K562 (cell line): ENCODE results near the gene SYT1. TPM values are rescaled to one million over a fixed set of nuclear protein-coding genes. Genes with fewer than 3 reads are reported as not detected.

Source experiments
- ATAC-seq: fragments of 200-7000 bp; cut with Tn5 transposase; 3 replicates; pipeline ENCODE4 v1.9.1; 2020; ENCODE audit warnings: moderate library complexity
- BruUV-seq: library from RNA; stranded (reverse); fragments of 400-500 nt; replicated peaks from 2 replicates; lab custom pipeline; 2021; lab: Mats Ljungman, UMichigan
- CTCF ChIA-PET: fragments of 300-600 bp; formaldehyde crosslinking; extraction: SDS; loops from one replicate; lab custom pipeline; 2021; ENCODE audit warnings: low intra/inter-chr PET ratio; lab: Yijun Ruan, JAX
- POLR2A ChIA-PET: fragments of 300-600, 350-650 bp; sonication (Branson Sonifier 250); formaldehyde crosslinking; extraction: SDS; loops from one replicate; lab custom pipeline; 2021; ENCODE audit warnings: antibody characterized with exemption, inconsistent platforms; lab: Yijun Ruan, JAX
- DNase-seq, 4 experiments: peaks; one replicate each; pipeline versions ENCODE4 v3.0.0 to v3.0.0-alpha.2; 2011 to 2018; ENCODE audit warnings: low spot score in 3 of 4, mixed read lengths in 3 of 4; ENCODE audit errors: extremely low read depth in 1 of 4
- FAIRE-seq: peaks from 2 replicates; lab custom pipeline; 2011; peaks lifted over from hg19 to GRCh38; lab: Jason Lieb, UNC
- H2AFZ ChIP-seq: 2 replicates; pipeline ENCODE4 v1.6.0; 2011; ENCODE audit warnings: low read depth, low read length, control low read depth, inconsistent platforms
- H3K27ac ChIP-seq: fragments of 200-600 bp; 3 replicates; pipeline ENCODE4 v1.8.0; 2011; ENCODE audit warnings: low read depth, mild to moderate bottlenecking, control low read depth, inconsistent platforms, low read length, moderate library complexity, mixed read lengths; ENCODE audit errors: extremely low read depth
- H3K27me3 ChIP-seq, 2 experiments: fragments of 300-600 bp in 1 of 2; 2 replicates in 1 of 2; 3 replicates in 1 of 2; pipeline versions ENCODE4 v1.6.0 to v1.8.0; 2011; ENCODE audit warnings: inconsistent platforms in 2 of 2, low read length in 2 of 2, mild to moderate bottlenecking in 1 of 2, mixed read lengths in 1 of 2, moderate library complexity in 1 of 2; ENCODE audit not compliant: control insufficient read depth in 2 of 2, insufficient read depth in 2 of 2
- H3K36me3 ChIP-seq: fragments of 300-600 bp; 3 replicates; pipeline ENCODE4 v1.8.0; 2011; ENCODE audit warnings: mild to moderate bottlenecking, low read length, inconsistent platforms; ENCODE audit not compliant: control insufficient read depth, insufficient read depth
- H3K4me1 ChIP-seq, 2 experiments: fragments of 200-600 bp in 1 of 2; replicated peaks in 1 of 2; 2 replicates in 1 of 2; 3 replicates in 1 of 2; pipeline versions ENCODE4 v1.5.1 to v1.8.0; 2011; ENCODE audit warnings: inconsistent platforms in 2 of 2, low read length in 2 of 2, mild to moderate bottlenecking in 1 of 2, mixed read lengths in 1 of 2, moderate library complexity in 1 of 2; ENCODE audit not compliant: control insufficient read depth in 2 of 2, insufficient read depth in 2 of 2
- H3K4me2 ChIP-seq: 2 replicates; pipeline ENCODE4 v1.6.1; 2011; ENCODE audit warnings: low read length, control low read depth, inconsistent platforms, mixed read lengths; ENCODE audit not compliant: insufficient read depth
- H3K4me3 ChIP-seq: fragments of 200-600 bp; sonication (generic), shearing (Covaris generic); 2 replicates; pipeline ENCODE4 v1.5.1; 2016; ENCODE audit warnings: control low read depth, inconsistent platforms
- H3K79me2 ChIP-seq: fragments of 200-600 bp; 3 replicates; pipeline ENCODE4 v1.8.0; 2011; ENCODE audit warnings: low read length, inconsistent platforms; ENCODE audit not compliant: control insufficient read depth, insufficient read depth
- H3K9ac ChIP-seq, 2 experiments: 2 replicates each; pipeline versions ENCODE4 v1.6.0 to v1.6.1; 2011; ENCODE audit warnings: low read depth in 2 of 2, low read length in 2 of 2, control low read depth in 1 of 2, inconsistent platforms in 1 of 2, mild to moderate bottlenecking in 1 of 2, mixed read lengths in 1 of 2; ENCODE audit not compliant: insufficient read depth in 1 of 2
- H3K9me1 ChIP-seq: one replicate; pipeline ENCODE4 v1.6.0; 2011; ENCODE audit warnings: inconsistent platforms, mild to moderate bottlenecking, low read length, moderate library complexity; ENCODE audit not compliant: control insufficient read depth, insufficient read depth
- H3K9me3 ChIP-seq: replicated peaks from 2 replicates; pipeline ENCODE4 v1.5.1; 2011; ENCODE audit warnings: low read depth, low read length, inconsistent platforms; ENCODE audit not compliant: control insufficient read depth, insufficient read depth
- H4K20me1 ChIP-seq: replicated peaks from 2 replicates; pipeline ENCODE4 v1.6.1; 2011; ENCODE audit warnings: low read length, inconsistent platforms, mixed read lengths; ENCODE audit not compliant: control insufficient read depth, insufficient read depth
- FOXJ2 ChIP-seq: fragments of 200-800 bp; sonication (Bioruptor generic); IDR thresholded peaks from 2 replicates; pipeline ENCODE4 v1.6.1; 2016; ENCODE audit warnings: missing genetic modification characterization, missing compliant biosample characterization
- HNRNPK ChIP-seq: fragments of 200-400 bp; formaldehyde crosslinking; IDR thresholded peaks from one replicate; pipeline ENCODE4 v1.6.1; 2018; ENCODE audit warnings: mild to moderate bottlenecking, low read depth, low read length; ENCODE audit not compliant: poor library complexity, severe bottlenecking
- MXD1 ChIP-seq: fragments of 250-450 bp; sonication (Bioruptor Pico); IDR thresholded peaks from 2 replicates; pipeline ENCODE4 v1.8.0; 2021; ENCODE audit warnings: borderline replicate concordance, mild to moderate bottlenecking, moderate library complexity; ENCODE audit not compliant: poor library complexity, severe bottlenecking
- NR1H2 ChIP-seq: sonication (generic); formaldehyde crosslinking; IDR thresholded peaks from 2 replicates; pipeline ENCODE4 v1.4.0; 2020; ENCODE audit warnings: mild to moderate bottlenecking, missing genetic modification reagents
- RBBP5 ChIP-seq: fragments of 200-600 bp; sonication (generic); IDR thresholded peaks from 2 replicates; pipeline ENCODE4 v1.6.1; 2012; ENCODE audit warnings: borderline replicate concordance, mild to moderate bottlenecking, low read length, control low read depth, inconsistent platforms; ENCODE audit not compliant: insufficient read depth, poor library complexity, severe bottlenecking
- RBFOX2 ChIP-seq: fragments of 200-400 bp; formaldehyde crosslinking; IDR thresholded peaks from 2 replicates; pipeline ENCODE4 v1.6.1; 2017; ENCODE audit warnings: low read depth, mild to moderate bottlenecking, low read length, moderate library complexity
- RBM15 ChIP-seq: fragments of 200-400 bp; formaldehyde crosslinking; IDR thresholded peaks from 2 replicates; pipeline ENCODE4 v1.6.1; 2018; ENCODE audit warnings: mild to moderate bottlenecking, low read length, moderate library complexity; ENCODE audit not compliant: insufficient read depth
- TCF7L2 ChIP-seq: fragments of 150-350 bp; IDR thresholded peaks from 2 replicates; pipeline ENCODE4 v1.6.1; 2016; ENCODE audit warnings: low read depth, mild to moderate bottlenecking, low read length, moderate library complexity
- YBX1 ChIP-seq: fragments of 450-650 bp; IDR thresholded peaks from 2 replicates; pipeline ENCODE4 v1.7.1; 2016; ENCODE audit warnings: mild to moderate bottlenecking
- ZBTB1 ChIP-seq: sonication (generic); formaldehyde crosslinking; IDR thresholded peaks from 2 replicates; pipeline ENCODE4 v1.8.1; 2023; ENCODE audit warnings: missing genetic modification reagents, low read depth, mild to moderate bottlenecking, borderline replicate concordance
- ZNF766 ChIP-seq: fragments of 200-800 bp; sonication (Bioruptor generic); conservative IDR thresholded peaks from 2 replicates; pipeline ENCODE4 v1.6.1; 2016; ENCODE audit warnings: missing genetic modification characterization, missing compliant biosample characterization
- WGBS: fragments of 100-300 bp; shearing (Covaris generic); methylation state at CpG from one replicate; pipeline ENCODE4 v1.1.6; 2016; ENCODE audit warnings: low coverage, mixed read lengths; ENCODE audit not compliant: insufficient coverage; ENCODE audit errors: missing lambda C conversion rate; 5-methylcytosine and 5-hydroxymethylcytosine counted together
- in situ Hi-C: fragments of 300-500 bp; cut with MboI; formaldehyde crosslinking; loops from 4 replicates; pipeline ENCODE4 v1.15.0; 2018; ENCODE audit warnings: inconsistent platforms, mixed read lengths
- intact Hi-C: fragments of 100-400 bp; cut with micrococcal nuclease; formaldehyde crosslinking; loops from 2 replicates; pipeline ENCODE4 v1.14.2; 2022
- polyA plus RNA-seq, 8 experiments: library from polyadenylated mRNA; depleted of rRNA in 4 of 8; stranded (reverse) in 5 of 8; unstranded in 3 of 8; fragments of >200 nt; fragmentation: Nextera tagmentation in 2 of 8; fragmentation: Illumina TruSeq in 1 of 8; extraction: Ambion mirVana in 2 of 8; extraction: Trizol in 1 of 8; gene quantifications; 2 replicates each; pipeline versions ENCODE4 v1.2.1 to v1.2.3, GENCODE V29; 2011 to 2014; ENCODE audit warnings: inconsistent platforms in 1 of 8, missing spikeins in 1 of 8
- total RNA-seq, 7 experiments: library from RNA; depleted of rRNA in 6 of 7; stranded (reverse); fragments of >200 nt in 6 of 7; fragmentation: Illumina TruSeq in 2 of 7; extraction: Trizol in 2 of 7; gene quantifications; 2 replicates each; pipeline versions ENCODE4 v1.2.1 to v1.2.3, GENCODE V29; 2011 to 2021; ENCODE audit warnings: low replicate concordance in 1 of 7
- TF ChIP-seq, protein P1 (sequence below): fragments of 250-450 bp; sonication (Bioruptor Pico); IDR thresholded peaks from 2 replicates; pipeline ENCODE4 v1.9.0; 2021; ENCODE audit warnings: mild to moderate bottlenecking
- TF ChIP-seq, protein P2 (sequence below): IDR thresholded peaks from 2 replicates; pipeline ENCODE4 v1.6.1; 2011; ENCODE audit not compliant: insufficient read length; ENCODE audit errors: extremely low read depth

The SYT1 gene
- total and polyA plus RNA-seq, 9 of the 15 experiments (the other 6 are each of a cell fraction or from before 2014, with no cell fraction given), result 0.03 to 0.13 (median 0.07) TPM; not detected in 4

GRCh38 chr12:78863482-78864402 lies 832 bp upstream of the SYT1 start (continued):
- TF ChIP-seq RBBP5, result no peak
- TF ChIP-seq, protein P1, sequence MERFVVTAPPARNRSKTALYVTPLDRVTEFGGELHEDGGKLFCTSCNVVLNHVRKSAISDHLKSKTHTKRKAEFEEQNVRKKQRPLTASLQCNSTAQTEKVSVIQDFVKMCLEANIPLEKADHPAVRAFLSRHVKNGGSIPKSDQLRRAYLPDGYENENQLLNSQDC (CRISPR knock-in tag), result no peak
- TF ChIP-seq ZNF766, result no peak
- no peak for TF ChIP-seq MXD1 (CRISPR knock-in tag)

DNA sequence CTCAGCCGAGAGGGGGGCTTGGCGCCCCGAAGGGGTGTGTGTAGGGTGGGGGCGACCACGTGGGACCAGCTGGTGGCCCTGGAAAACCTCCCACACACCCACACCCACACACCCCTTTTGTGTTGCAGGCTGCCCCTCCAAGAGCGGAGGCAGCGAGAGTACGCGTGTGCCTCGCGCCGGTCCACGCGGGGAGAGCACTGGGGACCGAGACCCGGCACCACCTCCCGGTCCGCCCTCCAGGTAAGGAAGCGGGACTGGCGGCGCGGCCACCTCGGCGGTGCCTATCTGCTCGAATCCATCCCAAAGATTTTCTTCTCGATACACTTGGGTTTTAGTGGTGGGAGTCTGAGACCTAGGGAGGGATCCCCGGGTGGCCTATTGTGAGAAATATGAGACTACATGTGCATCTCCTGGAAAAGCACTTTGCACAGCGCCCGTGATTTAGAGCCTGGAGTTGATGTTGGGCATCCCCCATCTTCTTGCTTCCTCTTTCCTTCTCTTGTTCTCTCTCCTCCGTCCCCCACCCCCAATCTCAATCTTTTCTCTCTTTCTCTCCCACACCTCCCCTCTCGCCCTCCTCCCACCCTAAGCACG lies 393 bp downstream of the SYT1 start:
- DNase-seq (no peak), ATAC-seq (no peak), FAIRE-seq (no peak)
- H3K9me1 ChIP-seq, result no peaks in the 10 kb centered on the region
- no peak overlapping the region for H2AFZ ChIP-seq
- H3K9ac ChIP-seq, result no peak overlapping the region
- H3K27ac ChIP-seq, result no peak overlapping the region
- no peak overlapping the region for H3K4me2 ChIP-seq
- no peaks in the 10 kb centered on the region for H3K36me3 ChIP-seq
- no peak overlapping the region for H3K4me3 ChIP-seq
- CTCF ChIA-PET, result no interaction called here
- H3K27me3 ChIP-seq, result no peaks in the 10 kb centered on the region
- in situ Hi-C loops, result no loop called here
- H3K79me2 ChIP-seq, result no peaks in the 10 kb centered on the region
- intact Hi-C loops, result no loop called here
- WGBS, result 3% methylated on average over 27 of the region's 32 CpGs
- H3K9me3 ChIP-seq, result no peaks in the 10 kb centered on the region
- H4K20me1 ChIP-seq, result no peaks in the 10 kb centered on the region
- TF ChIP-seq YBX1 (no peak), RBFOX2 (no peak), FOXJ2 (tag) (no peak), RBM15 (no peak), TCF7L2 (no peak), ZBTB1 (no peak), NR1H2 (no peak), HNRNPK (no peak)
- TF ChIP-seq, protein P2, sequence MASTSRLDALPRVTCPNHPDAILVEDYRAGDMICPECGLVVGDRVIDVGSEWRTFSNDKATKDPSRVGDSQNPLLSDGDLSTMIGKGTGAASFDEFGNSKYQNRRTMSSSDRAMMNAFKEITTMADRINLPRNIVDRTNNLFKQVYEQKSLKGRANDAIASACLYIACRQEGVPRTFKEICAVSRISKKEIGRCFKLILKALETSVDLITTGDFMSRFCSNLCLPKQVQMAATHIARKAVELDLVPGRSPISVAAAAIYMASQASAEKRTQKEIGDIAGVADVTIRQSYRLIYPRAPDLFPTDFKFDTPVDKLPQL, result no peak
- TF ChIP-seq, all 486 proteins: peak for 0
- POLR2A ChIA-PET, result no interaction called here
- BruUV-seq, result no TSS peak
- no peaks in the 10 kb centered on the region for H3K4me1 ChIP-seq
